Testis (tissue), 2 donors: Measurements from ENCODE around the gene STK17B.

Experiments used
- CTCF ChIP-seq, 3 experiments: fragments of 450-650 bp in 2 of 3; fragments of 200-600 bp in 1 of 3; sonication (generic) in 1 of 3; IDR thresholded peaks; one replicate each; pipeline ENCODE4 v1.5.1; 2016 to 2019; ENCODE audit warnings: antibody characterized with exemption in 3 of 3, mild to moderate bottlenecking in 2 of 3, moderate library complexity in 1 of 3
- POLR2A ChIP-seq: fragments of 450-650 bp; IDR thresholded peaks from one replicate; pipeline ENCODE4 v1.6.1; 2017; ENCODE audit warnings: antibody characterized with exemption, mild to moderate bottlenecking, moderate library complexity

- TF ChIP-seq POLR2A (no peak), CTCF (IDR thresholded peaks at IDR 0.05) (no peak)
Observed at GRCh38 chr2:196219671-196220070, 48.3 kb upstream of the STK17B start.
